GM19240 (cell line): Measurements from ENCODE around the gene CHTF18.

Experiments used
- DNase-seq: peaks from one replicate; pipeline ENCODE4 v3.0.0; 2011; ENCODE audit warnings: low spot score; ENCODE audit not compliant: insufficient read length

The CHTF18 gene

GRCh38 chr16:844638-845350 lies 56.4 kb downstream of the CHTF18 start:
- DNase-seq, result no peak

GRCh38 chr16:845351-845745 lies 56.9 kb downstream of the CHTF18 start:
- DNase-seq, result no peak

- no peak for DNase-seq
Observed at GRCh38 chr16:847151-847550, 58.7 kb downstream of the CHTF18 start.
